Measurements from ENCODE around the gene CCDC92B.

GRCh38 chr17:2734939-2735338 lies 14.5 kb downstream of the CCDC92B start:
- TF ChIP-seq CTCF (IDR thresholded peaks at IDR 0.05), result no peak
- TF ChIP-seq POLR2A (IDR thresholded peaks at IDR 0.05), result no peak

Data from esophagus squamous epithelium (tissue), 4 donors.